ENCODE measurements around the gene CNNM2. TPM values are rescaled to one million over a fixed set of nuclear protein-coding genes. Genes with fewer than 3 reads are reported as not detected.

CNNM2 gene
- total RNA-seq, 2 donors from 2014 or later, result 3.4 to 5.3 TPM

DNA sequence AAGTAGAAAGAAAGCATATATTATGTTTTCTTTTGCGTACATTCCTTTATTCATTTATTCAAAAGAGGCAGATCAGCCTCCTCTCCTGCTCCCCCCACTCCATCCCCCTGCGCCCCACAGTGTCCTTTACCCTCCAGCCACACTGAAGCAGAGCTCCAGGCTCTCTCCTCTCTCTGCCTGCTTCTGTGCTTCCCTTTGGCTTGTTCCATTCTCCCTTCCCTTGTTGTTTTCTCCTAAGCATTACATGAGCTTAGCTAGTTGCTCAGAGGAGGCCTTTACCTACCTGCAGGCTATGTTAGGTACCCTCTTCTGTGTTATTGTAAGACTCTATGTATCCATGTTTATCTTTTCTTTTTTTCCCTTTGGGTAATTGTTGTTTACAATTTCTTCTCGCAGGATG, 27.4 kb downstream of the CNNM2 start:
- no peaks in the 10 kb centered on the region for H3K9me3 ChIP-seq
- H3K36me3 ChIP-seq (replicated peaks in 1 of 2; ENCODE audit: insufficient read depth in 1 of 2, low read depth in 2 of 2), result no peaks in the 10 kb centered on the region
- peaks cover 8% of the 10 kb centered on the region for H3K4me1 ChIP-seq
- ATAC-seq (no peak), DNase-seq (no peak)
- intact Hi-C loops (cut with DNase I), result no loop called here
- H3K27ac ChIP-seq, result no peak overlapping the region
- no peak overlapping the region for H3K4me3 ChIP-seq
- TF ChIP-seq POLR2A (IDR thresholded peaks at IDR 0.05), result no peak
- TF ChIP-seq, protein P1, sequence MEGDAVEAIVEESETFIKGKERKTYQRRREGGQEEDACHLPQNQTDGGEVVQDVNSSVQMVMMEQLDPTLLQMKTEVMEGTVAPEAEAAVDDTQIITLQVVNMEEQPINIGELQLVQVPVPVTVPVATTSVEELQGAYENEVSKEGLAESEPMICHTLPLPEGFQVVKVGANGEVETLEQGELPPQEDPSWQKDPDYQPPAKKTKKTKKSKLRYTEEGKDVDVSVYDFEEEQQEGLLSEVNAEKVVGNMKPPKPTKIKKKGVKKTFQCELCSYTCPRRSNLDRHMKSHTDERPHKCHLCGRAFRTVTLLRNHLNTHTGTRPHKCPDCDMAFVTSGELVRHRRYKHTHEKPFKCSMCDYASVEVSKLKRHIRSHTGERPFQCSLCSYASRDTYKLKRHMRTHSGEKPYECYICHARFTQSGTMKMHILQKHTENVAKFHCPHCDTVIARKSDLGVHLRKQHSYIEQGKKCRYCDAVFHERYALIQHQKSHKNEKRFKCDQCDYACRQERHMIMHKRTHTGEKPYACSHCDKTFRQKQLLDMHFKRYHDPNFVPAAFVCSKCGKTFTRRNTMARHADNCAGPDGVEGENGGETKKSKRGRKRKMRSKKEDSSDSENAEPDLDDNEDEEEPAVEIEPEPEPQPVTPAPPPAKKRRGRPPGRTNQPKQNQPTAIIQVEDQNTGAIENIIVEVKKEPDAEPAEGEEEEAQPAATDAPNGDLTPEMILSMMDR (IDR thresholded peaks at IDR 0.05), result no peak
- WGBS, 2 donors, result 78 to 90% methylated on average over 3 of the region's 3 CpGs
- no peaks in the 10 kb centered on the region for H3K27me3 ChIP-seq

DNA sequence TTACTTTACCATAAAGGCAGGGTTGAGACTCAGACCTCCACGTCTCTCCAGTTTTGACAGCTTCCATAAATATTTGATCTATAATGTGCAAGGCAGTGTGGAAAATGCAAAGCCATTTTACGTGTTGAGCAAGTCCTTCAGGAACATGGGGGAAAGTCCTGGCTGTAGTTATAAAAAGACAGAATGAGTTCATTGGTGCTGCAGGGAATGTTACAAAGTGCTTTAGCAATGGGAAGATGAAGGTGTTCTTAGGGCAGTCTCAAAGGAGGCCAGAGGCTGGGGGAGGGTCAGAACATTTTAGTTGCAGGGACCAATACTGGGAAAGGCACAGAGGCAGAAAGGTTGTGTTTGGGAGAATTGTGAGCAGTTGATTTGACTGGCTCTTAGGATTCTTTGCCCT, 27.9 kb downstream of the CNNM2 start:
- 92 to 93% methylated on average over 2 of the region's 2 CpGs for WGBS, 2 donors
- no peaks in the 10 kb centered on the region for H3K9me3 ChIP-seq

DNA sequence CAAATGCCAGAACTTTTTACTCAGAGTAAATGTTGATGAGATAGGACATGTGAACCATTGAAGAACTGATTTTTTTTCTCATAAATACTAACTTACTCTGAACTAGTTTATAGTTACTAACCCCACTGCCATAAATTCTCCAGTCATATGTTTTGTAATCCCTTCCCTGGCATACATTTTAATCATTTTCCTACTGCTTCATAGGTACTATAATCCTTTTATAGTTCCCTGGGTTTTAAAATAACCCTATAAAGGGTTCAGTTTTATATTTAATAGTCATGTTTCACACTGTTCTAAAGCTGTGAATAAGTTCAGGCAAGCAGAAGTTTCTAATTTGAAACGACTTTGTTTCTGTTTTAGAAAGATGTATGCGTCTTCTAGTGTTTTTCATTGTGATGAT, 28.9 kb downstream of the CNNM2 start:
- H3K27me3 ChIP-seq, result no peaks in the 10 kb centered on the region
- no peak overlapping the region for H3K4me3 ChIP-seq
- intact Hi-C loops (cut with DNase I), result no loop called here
- H3K27ac ChIP-seq, result no peak overlapping the region
- H3K4me1 ChIP-seq, result peaks cover 8% of the 10 kb centered on the region
- DNase-seq (no peak), ATAC-seq (no peak)
- H3K9me3 ChIP-seq, result no peaks in the 10 kb centered on the region
- WGBS, 2 donors, result 90 to 93% methylated on average over 2 of the region's 2 CpGs
- TF ChIP-seq, protein P1 (IDR thresholded peaks at IDR 0.05), result no peak
- no peak for TF ChIP-seq POLR2A (IDR thresholded peaks at IDR 0.05)
- H3K36me3 ChIP-seq (replicated peaks in 1 of 2; ENCODE audit: insufficient read depth in 1 of 2, low read depth in 2 of 2), result no peaks in the 10 kb centered on the region

More for the DNA sequence above, 27.9 kb downstream of the CNNM2 start:
- Histone ChIP-seq H3K27ac (no peak overlapping the region), H3K4me3 (no peak overlapping the region), H3K27me3 (no peaks in the 10 kb centered on the region), H3K36me3 (replicated peaks in 1 of 2; ENCODE audit: insufficient read depth in 1 of 2, low read depth in 2 of 2) (no peaks in the 10 kb centered on the region), H3K4me1 (peaks cover 8% of the 10 kb centered on the region)
- TF ChIP-seq, protein P1 (IDR thresholded peaks at IDR 0.05), result no peak
- TF ChIP-seq POLR2A (IDR thresholded peaks at IDR 0.05), result no peak
- intact Hi-C loops (cut with DNase I), result no loop called here
- DNase-seq, result no peak
- no peak for ATAC-seq

GRCh38 chr10:102948176-102948575, 30.1 kb downstream of the CNNM2 start:
- ATAC-seq (no peak), DNase-seq (no peak)
- no peak overlapping the region for H3K27ac ChIP-seq
- WGBS, 2 donors, result 75 to 79% methylated on average over 4 of the region's 4 CpGs
- H3K36me3 ChIP-seq (replicated peaks in 1 of 2; ENCODE audit: insufficient read depth in 1 of 2, low read depth in 2 of 2), result no peaks in the 10 kb centered on the region
- H3K27me3 ChIP-seq, result no peaks in the 10 kb centered on the region
- H3K9me3 ChIP-seq, result no peaks in the 10 kb centered on the region
- peaks cover 8% of the 10 kb centered on the region for H3K4me1 ChIP-seq
- no peak for TF ChIP-seq POLR2A (IDR thresholded peaks at IDR 0.05)
- TF ChIP-seq, protein P1 (IDR thresholded peaks at IDR 0.05), result no peak
- intact Hi-C loops (cut with DNase I), result no loop called here
- no peak overlapping the region for H3K4me3 ChIP-seq

DNA sequence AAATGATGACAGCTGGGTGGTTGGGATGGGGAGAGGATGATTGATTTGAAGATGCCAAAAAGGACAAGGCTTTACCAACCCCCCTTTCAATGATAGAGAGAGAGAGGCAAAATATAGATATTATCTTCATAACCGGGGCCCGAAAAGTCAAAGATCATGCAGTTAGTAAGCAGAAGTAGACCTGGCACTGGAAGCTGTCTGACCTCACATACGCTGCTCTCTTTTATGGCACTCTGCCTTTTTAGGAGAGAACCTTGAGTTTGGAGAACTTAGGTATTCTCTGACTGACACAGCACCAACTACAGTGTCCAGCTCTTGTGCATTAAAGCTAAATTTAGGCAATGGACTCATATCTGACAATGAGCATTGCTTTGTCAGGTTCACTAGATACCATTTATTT, 30.7 kb downstream of the CNNM2 start:
- no peaks in the 10 kb centered on the region for H3K27me3 ChIP-seq
- no peak overlapping the region for H3K27ac ChIP-seq
- no peaks in the 10 kb centered on the region for H3K9me3 ChIP-seq
- no peaks in the 10 kb centered on the region for H3K36me3 ChIP-seq (replicated peaks in 1 of 2; ENCODE audit: insufficient read depth in 1 of 2, low read depth in 2 of 2)
- TF ChIP-seq, protein P1 (IDR thresholded peaks at IDR 0.05), result no peak
- TF ChIP-seq POLR2A (IDR thresholded peaks at IDR 0.05), result no peak
- H3K4me1 ChIP-seq, result peaks cover 8% of the 10 kb centered on the region
- DNase-seq (no peak), ATAC-seq (no peak)
- WGBS, 2 donors, result 97 to 100% methylated on average over 3 of the region's 3 CpGs
- intact Hi-C loops (cut with DNase I), result no loop called here
- no peak overlapping the region for H3K4me3 ChIP-seq

Measured in body of pancreas (tissue), 4 donors.